ENCODE measurements around the gene TRAPPC5.

The TRAPPC5 gene

DNA sequence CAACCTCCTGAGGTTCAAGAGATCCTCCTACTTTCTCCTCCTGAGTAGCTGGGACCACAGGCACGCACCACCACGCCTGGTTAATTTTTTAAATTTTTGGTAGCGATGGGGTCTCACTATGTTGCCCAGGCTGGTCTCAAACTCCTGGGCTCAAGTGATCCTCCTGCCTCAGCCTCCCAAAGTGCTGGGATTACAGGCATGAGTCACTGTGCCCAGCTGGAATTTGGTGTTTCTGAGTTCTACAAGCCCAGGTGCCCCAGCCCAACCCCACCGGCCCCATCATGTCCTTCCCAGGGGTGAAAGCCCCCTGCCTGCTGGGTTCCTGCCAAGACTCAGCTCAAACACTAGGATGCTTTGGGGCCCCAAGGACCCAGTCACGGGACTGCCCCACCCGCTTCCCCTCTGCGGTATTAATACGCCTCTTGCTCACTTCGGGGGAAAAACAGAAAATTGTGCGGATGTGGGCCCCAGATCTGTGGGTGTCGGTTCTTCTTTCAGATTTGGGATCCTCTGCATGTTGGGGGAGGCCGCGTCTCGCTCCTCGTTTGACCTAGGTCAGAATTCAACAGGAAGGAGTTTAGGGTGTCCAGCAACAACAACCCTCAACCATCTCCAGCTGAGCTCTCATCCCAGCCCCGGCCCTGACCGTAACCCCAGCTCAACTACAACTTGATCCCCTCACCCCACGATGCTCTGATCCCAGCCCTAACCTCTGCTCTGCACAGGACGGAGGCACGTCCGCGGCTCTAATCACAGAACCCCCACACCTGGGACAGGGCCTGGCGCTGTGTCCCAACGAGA, 25.0 kb downstream of the TRAPPC5 start:
- no peaks in the 10 kb centered on the region for H3K9me3 ChIP-seq
- H3K4me3 ChIP-seq (ENCODE audit: low read depth, low read length) = no peak overlapping the region
- DNase-seq = no peak
- H3K4me1 ChIP-seq = no peaks in the 10 kb centered on the region
- H3K36me3 ChIP-seq = no peaks in the 10 kb centered on the region
- peaks cover 10% of the 10 kb centered on the region for H3K27me3 ChIP-seq
- TF ChIP-seq, protein P1, sequence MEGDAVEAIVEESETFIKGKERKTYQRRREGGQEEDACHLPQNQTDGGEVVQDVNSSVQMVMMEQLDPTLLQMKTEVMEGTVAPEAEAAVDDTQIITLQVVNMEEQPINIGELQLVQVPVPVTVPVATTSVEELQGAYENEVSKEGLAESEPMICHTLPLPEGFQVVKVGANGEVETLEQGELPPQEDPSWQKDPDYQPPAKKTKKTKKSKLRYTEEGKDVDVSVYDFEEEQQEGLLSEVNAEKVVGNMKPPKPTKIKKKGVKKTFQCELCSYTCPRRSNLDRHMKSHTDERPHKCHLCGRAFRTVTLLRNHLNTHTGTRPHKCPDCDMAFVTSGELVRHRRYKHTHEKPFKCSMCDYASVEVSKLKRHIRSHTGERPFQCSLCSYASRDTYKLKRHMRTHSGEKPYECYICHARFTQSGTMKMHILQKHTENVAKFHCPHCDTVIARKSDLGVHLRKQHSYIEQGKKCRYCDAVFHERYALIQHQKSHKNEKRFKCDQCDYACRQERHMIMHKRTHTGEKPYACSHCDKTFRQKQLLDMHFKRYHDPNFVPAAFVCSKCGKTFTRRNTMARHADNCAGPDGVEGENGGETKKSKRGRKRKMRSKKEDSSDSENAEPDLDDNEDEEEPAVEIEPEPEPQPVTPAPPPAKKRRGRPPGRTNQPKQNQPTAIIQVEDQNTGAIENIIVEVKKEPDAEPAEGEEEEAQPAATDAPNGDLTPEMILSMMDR (IDR thresholded peaks at IDR 0.05; ENCODE audit: low read depth, low read length) = no peak

DNA sequence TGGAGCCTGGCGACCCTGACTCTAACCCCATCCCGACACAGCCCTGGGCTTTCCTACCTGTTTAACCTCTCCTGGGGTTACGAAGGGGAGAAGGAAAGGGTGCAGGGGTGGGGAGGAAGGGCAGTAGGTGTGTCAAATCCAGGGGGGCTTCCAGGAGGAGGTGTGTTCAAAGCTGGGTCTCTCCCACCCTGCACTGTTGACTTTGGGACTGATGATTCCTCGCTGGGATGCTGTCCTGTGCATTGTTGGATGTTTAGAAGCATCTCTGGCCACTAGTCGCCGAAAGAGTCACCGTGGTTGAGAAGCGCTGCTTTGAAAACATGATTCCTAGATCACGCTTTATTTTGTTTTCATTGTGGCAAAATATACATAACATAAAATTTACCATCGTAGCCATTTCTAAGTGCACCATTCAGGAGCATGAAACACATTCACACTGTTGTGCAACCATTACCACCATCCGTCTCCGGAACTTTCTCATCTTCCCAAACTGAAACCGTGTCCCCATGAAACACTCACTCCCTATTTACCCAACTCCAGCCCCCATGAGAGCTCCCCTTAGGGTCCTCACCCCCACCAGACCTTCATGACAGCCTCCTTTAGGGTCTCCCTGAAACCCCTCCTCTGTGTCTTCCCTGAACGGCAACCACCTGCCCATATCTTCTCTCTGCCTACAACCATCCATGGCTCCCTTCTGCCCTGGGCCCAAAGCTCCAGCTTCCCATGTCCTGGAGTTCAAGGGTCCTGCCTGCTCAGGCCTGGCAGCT, 25.7 kb downstream of the TRAPPC5 start:
- Histone ChIP-seq H3K36me3 (no peaks in the 10 kb centered on the region), H3K4me3 (ENCODE audit: low read depth, low read length) (no peak overlapping the region), H3K27me3 (peaks cover 10% of the 10 kb centered on the region), H3K9me3 (no peaks in the 10 kb centered on the region), H3K4me1 (no peaks in the 10 kb centered on the region)
- DNase-seq = no peak
- TF ChIP-seq, protein P1 (IDR thresholded peaks at IDR 0.05; ENCODE audit: low read depth, low read length) = no peak

DNA sequence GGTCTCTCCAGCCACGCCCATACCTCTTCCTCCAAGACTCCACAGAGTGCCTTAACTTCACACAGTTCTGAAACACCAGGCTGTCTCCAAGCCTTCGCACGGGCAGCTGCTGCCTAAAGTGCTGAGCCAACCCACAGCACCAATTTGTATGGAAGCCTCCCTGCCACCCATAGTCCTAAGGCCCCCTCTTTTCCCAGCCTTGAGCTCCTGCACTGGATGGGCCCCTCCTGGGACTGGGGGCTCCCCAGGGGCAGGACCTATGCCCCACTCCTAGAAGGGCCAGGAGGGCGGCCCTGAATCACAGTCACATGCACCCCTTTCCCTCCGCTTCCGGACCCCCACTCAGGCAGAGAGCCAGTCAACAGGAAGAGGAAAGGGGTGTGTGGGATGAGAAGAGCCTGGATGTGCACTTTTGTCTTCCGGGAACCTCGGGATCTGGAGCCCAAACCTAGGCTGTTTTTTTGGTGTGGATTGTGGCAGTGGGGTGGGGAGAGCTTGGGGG, 26.4 kb downstream of the TRAPPC5 start:
- DNase-seq = no peak
- Histone ChIP-seq H3K36me3 (no peaks in the 10 kb centered on the region), H3K4me3 (ENCODE audit: low read depth, low read length) (no peak overlapping the region), H3K9me3 (no peaks in the 10 kb centered on the region), H3K27me3 (peaks cover 10% of the 10 kb centered on the region), H3K4me1 (no peaks in the 10 kb centered on the region)
- TF ChIP-seq, protein P1 (IDR thresholded peaks at IDR 0.05; ENCODE audit: low read depth, low read length) = no peak

DNA sequence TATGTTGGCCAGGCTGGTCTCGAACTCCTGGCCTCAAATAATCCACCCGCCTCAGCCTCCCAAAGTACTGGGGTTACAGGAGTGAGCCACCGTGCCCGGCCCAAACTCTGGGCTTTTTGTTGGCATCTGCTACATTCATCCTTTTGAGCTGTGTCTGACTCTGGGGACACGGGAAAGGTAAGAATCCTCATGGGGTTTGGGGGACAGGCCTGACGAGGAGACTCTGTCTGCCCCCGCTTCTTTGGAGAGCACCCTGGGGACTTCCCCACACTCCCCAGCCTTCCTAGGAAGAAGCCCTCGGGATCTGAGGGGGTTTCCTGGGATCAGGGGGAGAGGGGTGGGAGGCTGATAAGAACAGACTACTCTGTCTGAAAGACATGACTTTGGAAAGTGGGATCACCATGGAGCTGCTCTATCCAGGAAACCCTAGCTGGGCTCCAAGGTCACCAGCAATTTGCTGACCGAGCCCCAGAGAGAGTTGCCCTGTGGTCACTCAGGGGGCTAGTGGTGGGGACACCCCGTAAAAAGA, 29.4 kb downstream of the TRAPPC5 start:
- no peaks in the 10 kb centered on the region for H3K36me3 ChIP-seq
- peaks cover 4% of the 10 kb centered on the region; the same call in 1 of the 2 replicates for H3K27me3 ChIP-seq
- no peaks in the 10 kb centered on the region for H3K4me1 ChIP-seq
- H3K4me3 ChIP-seq (ENCODE audit: low read depth, low read length) = no peak overlapping the region
- no peak for DNase-seq
- no peaks in the 10 kb centered on the region for H3K9me3 ChIP-seq
- TF ChIP-seq, protein P1 (IDR thresholded peaks at IDR 0.05; ENCODE audit: low read depth, low read length) = no peak

DNA sequence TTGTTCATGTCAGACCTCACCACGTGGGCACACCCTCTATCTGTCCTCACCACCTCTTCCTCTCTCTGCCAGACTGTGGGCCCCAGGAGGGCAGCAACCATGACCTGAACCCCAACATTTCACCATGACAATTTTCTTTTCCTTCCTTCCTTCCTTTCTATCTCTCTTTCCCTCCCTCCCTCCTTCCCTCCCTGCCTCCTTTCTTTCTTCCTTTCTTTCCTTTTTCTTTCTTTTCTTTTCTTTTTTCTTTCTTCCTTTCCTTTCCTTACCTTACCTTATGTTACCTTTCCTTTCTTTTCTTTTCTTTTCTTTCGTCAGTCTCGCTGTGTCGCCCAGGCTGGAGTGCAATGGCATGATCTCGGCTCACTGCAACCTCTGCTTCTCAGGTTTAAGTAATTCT, 30.0 kb downstream of the TRAPPC5 start:
- no peak overlapping the region for H3K4me3 ChIP-seq (ENCODE audit: low read depth, low read length)
- TF ChIP-seq, protein P1 (IDR thresholded peaks at IDR 0.05; ENCODE audit: low read depth, low read length) = no peak
- DNase-seq = no peak
- H3K27me3 ChIP-seq = peaks cover 4% of the 10 kb centered on the region; the same call in 1 of the 2 replicates
- no peaks in the 10 kb centered on the region for H3K36me3 ChIP-seq
- no peaks in the 10 kb centered on the region for H3K9me3 ChIP-seq
- H3K4me1 ChIP-seq = no peaks in the 10 kb centered on the region
